Neural progenitor cell (in vitro differentiated cells): ENCODE measurements around the gene MRPS12.

Experiments
- CTCF ChIP-seq: fragments of 200-600 bp; sonication (generic); IDR thresholded peaks from 2 replicates; pipeline ENCODE4 v1.5.1; 2017; ENCODE audit warnings: antibody characterized with exemption, mild to moderate bottlenecking
- EZH2 ChIP-seq: fragments of 200-600 bp; sonication (generic); IDR thresholded peaks from 2 replicates; pipeline ENCODE4 v1.6.1; 2017; ENCODE audit warnings: antibody characterized with exemption, mild to moderate bottlenecking, moderate library complexity
- EZH2phosphoT487 ChIP-seq: fragments of 200-600 bp; sonication (generic); IDR thresholded peaks from 2 replicates; pipeline ENCODE4 v1.6.1; 2017; ENCODE audit warnings: antibody characterized with exemption

- TF ChIP-seq EZH2phosphoT487 (no peak), CTCF (no peak), EZH2 (no peak)
Observed at GRCh38 chr19:38904581-38905539, 25.9 kb upstream of the MRPS12 start.
